Trophoblast cell (in vitro differentiated cells and primary cell): ENCODE measurements around the gene FGF1.

Source experiments
- DNase-seq, 2 donors: peaks; one replicate each; pipeline ENCODE4 v3.0.0-alpha.2; 2016
- H2AFZ ChIP-seq: 2 replicates; pipeline ENCODE4 v1.6.1; 2013; ENCODE audit warnings: low read length, moderate library complexity, mild to moderate bottlenecking; ENCODE audit not compliant: insufficient read depth, poor library complexity
- H2AK5ac ChIP-seq: 2 replicates; pipeline ENCODE4 v1.6.1; 2013; ENCODE audit warnings: mild to moderate bottlenecking, low read length
- H2BK120ac ChIP-seq: 2 replicates; pipeline ENCODE4 v1.6.1; 2013; ENCODE audit warnings: low read length, mild to moderate bottlenecking, moderate library complexity; ENCODE audit not compliant: insufficient read depth, poor library complexity
- H2BK12ac ChIP-seq: 2 replicates; pipeline ENCODE4 v1.6.1; 2013; ENCODE audit warnings: mild to moderate bottlenecking, low read length, moderate library complexity
- H2BK5ac ChIP-seq: 2 replicates; pipeline ENCODE4 v1.6.1; 2013; ENCODE audit warnings: low read length, low read depth, moderate library complexity, mild to moderate bottlenecking; ENCODE audit not compliant: poor library complexity
- H3K14ac ChIP-seq: 2 replicates; pipeline ENCODE4 v1.6.1; 2013; ENCODE audit warnings: mild to moderate bottlenecking, low read length
- H3K18ac ChIP-seq: 2 replicates; pipeline ENCODE4 v1.6.1; 2013; ENCODE audit warnings: mild to moderate bottlenecking, low read length
- H3K23ac ChIP-seq: 2 replicates; pipeline ENCODE4 v1.6.1; 2013; ENCODE audit warnings: low read length
- H3K27ac ChIP-seq: 2 replicates; pipeline ENCODE4 v1.5.1; 2013; ENCODE audit warnings: low read depth, mild to moderate bottlenecking, inconsistent platforms, low read length, moderate library complexity
- H3K27me3 ChIP-seq: 2 replicates; pipeline ENCODE4 v1.6.1; 2013; ENCODE audit warnings: inconsistent platforms, mild to moderate bottlenecking, low read length, moderate library complexity; ENCODE audit not compliant: insufficient read depth
- H3K36me3 ChIP-seq, 2 experiments: 1 replicate in 1 of 2; 2 replicates in 1 of 2; pipeline ENCODE4 v1.6.1; 2013; ENCODE audit warnings: low read length in 2 of 2, mild to moderate bottlenecking in 2 of 2, moderate library complexity in 1 of 2; ENCODE audit not compliant: insufficient read depth in 2 of 2, control insufficient read depth in 1 of 2
- H3K4ac ChIP-seq: 2 replicates; pipeline ENCODE4 v1.6.1; 2013; ENCODE audit warnings: low read depth, mild to moderate bottlenecking, low read length, moderate library complexity
- H3K4me1 ChIP-seq, 2 experiments: 1 replicate in 1 of 2; 2 replicates in 1 of 2; pipeline ENCODE4 v1.6.1; 2013; ENCODE audit warnings: low read length in 2 of 2, mild to moderate bottlenecking in 2 of 2, moderate library complexity in 1 of 2; ENCODE audit not compliant: insufficient read depth in 2 of 2, control insufficient read depth in 1 of 2
- H3K4me2 ChIP-seq: 2 replicates; pipeline ENCODE4 v1.6.1; 2013; ENCODE audit warnings: inconsistent platforms, mild to moderate bottlenecking, low read length, moderate library complexity
- H3K4me3 ChIP-seq: 2 replicates; pipeline ENCODE4 v1.5.1; 2013; ENCODE audit warnings: mild to moderate bottlenecking, low read depth, low read length, inconsistent platforms
- H3K79me1 ChIP-seq: one replicate; pipeline ENCODE4 v1.6.1; 2013; ENCODE audit warnings: low read length
- H3K79me2 ChIP-seq: 2 replicates; pipeline ENCODE4 v1.6.1; 2013; ENCODE audit warnings: low read length, mild to moderate bottlenecking; ENCODE audit not compliant: control insufficient read depth, insufficient read depth, poor library complexity
- H3K9ac ChIP-seq: 2 replicates; pipeline ENCODE4 v1.6.1; 2013; ENCODE audit warnings: mild to moderate bottlenecking, low read length
- H3K9me3 ChIP-seq: 2 replicates; pipeline ENCODE4 v1.6.1; 2013; ENCODE audit warnings: low read depth, mild to moderate bottlenecking, control low read depth, inconsistent platforms, low read length; ENCODE audit not compliant: insufficient read depth
- H4K12ac ChIP-seq: 2 replicates; pipeline ENCODE4 v1.6.1; 2013; ENCODE audit warnings: low read depth, mild to moderate bottlenecking, low read length, moderate library complexity
- H4K8ac ChIP-seq: 2 replicates; pipeline ENCODE4 v1.6.1; 2013; ENCODE audit warnings: low read depth, mild to moderate bottlenecking, low read length, moderate library complexity
- H4K91ac ChIP-seq: one replicate; pipeline ENCODE4 v1.6.1; 2013; ENCODE audit warnings: low read depth, mild to moderate bottlenecking, low read length, moderate library complexity
- WGBS: extraction: QIAGEN DNeasy Blood & Tissue Kit; methylation state at CpG from one replicate; pipeline ENCODE4 v1.1.7; 2013; ENCODE audit warnings: missing lambda C conversion rate; ENCODE audit not compliant: insufficient read length, insufficient coverage; ENCODE audit errors: extremely low coverage; 5-methylcytosine and 5-hydroxymethylcytosine counted together

The FGF1 gene

DNA sequence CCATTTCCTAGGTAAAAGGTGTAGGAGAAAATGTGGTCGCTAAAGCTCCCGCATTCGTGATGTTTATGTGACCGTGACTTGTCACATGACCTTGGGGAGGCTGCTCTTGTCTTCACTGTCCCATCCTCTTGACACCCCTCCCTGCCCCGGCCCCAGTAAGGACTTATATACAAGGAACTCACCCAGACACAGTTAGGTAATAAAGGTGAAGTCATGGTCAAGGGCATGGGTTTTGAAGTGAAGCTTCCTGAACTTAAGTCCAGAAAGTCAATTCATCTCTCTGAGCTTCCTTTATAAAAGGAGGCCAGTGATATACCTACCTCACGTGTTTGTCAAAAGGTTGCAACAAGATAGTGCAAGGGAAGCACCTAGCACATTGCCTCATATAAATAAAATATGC lies 17.6 kb downstream of the FGF1 start:
- Histone ChIP-seq H3K79me2 (no peaks in the 10 kb centered on the region), H3K23ac (no peak overlapping the region), H2BK12ac (no peak overlapping the region), H4K8ac (no peak overlapping the region), H3K4me2 (no peak overlapping the region), H2AFZ (no peak overlapping the region), H2BK5ac (no peak overlapping the region), H3K4me1 (peaks cover 5 to 7% of the 10 kb centered on the region in 2 experiments), H3K4me3 (no peak overlapping the region), H3K4ac (no peak overlapping the region), H2BK120ac (no peak overlapping the region), H4K91ac (no peak overlapping the region), H3K79me1 (no peaks in the 10 kb centered on the region), H3K27ac (no peak overlapping the region), H3K9me3 (no peaks in the 10 kb centered on the region), H3K14ac (no peak overlapping the region), H3K36me3 (no peaks in the 10 kb centered on the region), H3K27me3 (no peaks in the 10 kb centered on the region), H3K9ac (no peak overlapping the region), H3K18ac (no peak overlapping the region), H2AK5ac (no peak overlapping the region), H4K12ac (no peak overlapping the region)
- DNase-seq: no peak
- no CpG with 5 or more reads among the region's 6 CpGs for WGBS

DNA sequence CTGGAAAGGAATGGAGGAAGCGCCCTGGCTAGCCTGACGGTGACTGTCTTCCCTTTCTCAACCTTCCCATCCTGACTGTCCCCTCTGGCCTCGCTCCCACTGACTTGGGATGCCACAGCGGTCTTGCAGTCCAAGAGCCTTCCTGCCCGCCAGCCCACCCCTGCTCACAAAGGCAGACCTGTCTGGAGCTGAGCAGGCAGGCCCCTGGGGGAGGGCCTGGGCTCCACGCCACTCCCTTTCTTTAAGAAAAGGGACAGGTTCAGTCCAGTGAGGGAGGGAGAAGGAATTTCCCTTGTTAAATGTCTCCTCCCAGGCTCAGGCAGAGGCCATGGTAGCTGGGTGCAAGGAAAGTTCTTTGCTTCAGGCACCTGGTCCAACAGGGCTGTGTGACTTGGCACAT lies 18.1 kb downstream of the FGF1 start:
- Histone ChIP-seq H4K12ac (no peak overlapping the region), H3K4me1 (peaks cover 5 to 7% of the 10 kb centered on the region in 2 experiments), H3K27me3 (no peaks in the 10 kb centered on the region), H4K91ac (no peak overlapping the region), H3K27ac (no peak overlapping the region), H3K79me2 (no peaks in the 10 kb centered on the region), H3K23ac (no peak overlapping the region), H3K14ac (no peak overlapping the region), H3K4me3 (no peak overlapping the region), H4K8ac (no peak overlapping the region), H2AK5ac (no peak overlapping the region), H3K36me3 (no peaks in the 10 kb centered on the region), H2BK120ac (no peak overlapping the region), H2BK12ac (no peak overlapping the region), H3K18ac (no peak overlapping the region), H3K4me2 (no peak overlapping the region), H3K4ac (no peak overlapping the region), H2AFZ (no peak overlapping the region), H2BK5ac (no peak overlapping the region), H3K9me3 (no peaks in the 10 kb centered on the region), H3K9ac (no peak overlapping the region), H3K79me1 (no peaks in the 10 kb centered on the region)
- WGBS: no CpG with 5 or more reads among the region's 6 CpGs
- no peak for DNase-seq

DNA sequence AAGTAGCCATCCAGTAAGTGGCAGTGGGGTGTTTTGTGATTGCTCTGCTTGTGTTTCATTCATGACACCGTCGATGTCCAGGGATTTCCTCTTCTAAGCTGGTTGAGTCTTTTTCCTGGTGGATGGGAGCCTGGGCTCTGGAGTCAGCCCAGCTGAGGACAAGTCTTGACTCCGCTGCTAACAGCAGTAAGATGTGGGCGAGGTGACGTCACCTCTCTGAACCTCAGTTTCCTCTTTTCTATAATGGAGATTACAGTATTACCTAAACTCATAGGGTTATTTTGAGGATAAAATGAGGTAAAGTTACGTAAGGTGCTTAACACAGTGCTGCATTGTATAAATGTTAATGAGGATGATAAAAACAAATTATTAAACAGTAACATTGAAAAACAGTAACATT lies 21.3 kb downstream of the FGF1 start:
- H2BK120ac ChIP-seq: no peak overlapping the region
- no CpG with 5 or more reads among the region's 6 CpGs for WGBS
- H2AFZ ChIP-seq: no peak overlapping the region
- no peaks in the 10 kb centered on the region for H3K36me3 ChIP-seq
- no peak overlapping the region for H3K23ac ChIP-seq
- H3K18ac ChIP-seq: no peak overlapping the region
- H3K4me2 ChIP-seq: no peak overlapping the region
- H3K9me3 ChIP-seq: no peaks in the 10 kb centered on the region
- no peak overlapping the region for H3K14ac ChIP-seq
- no peak overlapping the region for H4K91ac ChIP-seq
- no peak overlapping the region for H4K12ac ChIP-seq
- H3K4me1 ChIP-seq: peaks cover 5% of the 10 kb centered on the region in 2 experiments
- H2BK5ac ChIP-seq: no peak overlapping the region
- no peak for DNase-seq
- no peak overlapping the region for H4K8ac ChIP-seq
- no peaks in the 10 kb centered on the region for H3K27me3 ChIP-seq
- no peak overlapping the region for H3K4ac ChIP-seq
- H3K27ac ChIP-seq: no peak overlapping the region
- H2AK5ac ChIP-seq: no peak overlapping the region
- H3K4me3 ChIP-seq: no peak overlapping the region
- H3K79me2 ChIP-seq: no peaks in the 10 kb centered on the region
- H3K9ac ChIP-seq: no peak overlapping the region
- H3K79me1 ChIP-seq: no peaks in the 10 kb centered on the region
- H2BK12ac ChIP-seq: no peak overlapping the region

DNA sequence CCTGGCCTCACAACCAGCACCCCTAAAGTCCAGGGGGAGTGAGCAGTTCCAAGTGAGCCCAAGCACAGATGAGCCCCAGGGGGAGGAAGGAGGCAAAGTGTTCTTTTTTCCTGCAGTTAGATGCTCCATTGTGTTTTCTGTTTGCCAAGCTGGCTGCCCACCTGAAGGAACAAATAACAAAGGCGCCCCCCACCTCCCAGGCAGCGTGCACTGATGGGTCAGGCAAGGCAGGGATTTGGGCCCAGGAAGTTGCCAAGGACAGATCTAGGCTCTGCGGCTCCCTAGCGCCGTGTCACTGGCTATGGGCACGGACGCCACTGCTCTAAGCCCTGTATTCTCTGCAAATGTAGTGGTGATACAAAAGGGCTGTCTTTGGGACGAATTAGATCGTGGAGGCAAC lies 21.8 kb downstream of the FGF1 start:
- no peak overlapping the region for H3K9ac ChIP-seq

More for the DNA sequence above, 21.8 kb downstream of the FGF1 start:
- no peaks in the 10 kb centered on the region for H3K36me3 ChIP-seq
- no peak overlapping the region for H4K91ac ChIP-seq
- H3K9me3 ChIP-seq: no peaks in the 10 kb centered on the region
- H2AK5ac ChIP-seq: no peak overlapping the region
- H3K4me2 ChIP-seq: no peak overlapping the region
- H3K18ac ChIP-seq: no peak overlapping the region
- peaks cover 5% of the 10 kb centered on the region in 2 experiments for H3K4me1 ChIP-seq
- H2BK120ac ChIP-seq: no peak overlapping the region
- no peaks in the 10 kb centered on the region for H3K79me2 ChIP-seq
- H4K8ac ChIP-seq: no peak overlapping the region
- H2BK12ac ChIP-seq: no peak overlapping the region
- no peak overlapping the region for H3K27ac ChIP-seq
- H3K23ac ChIP-seq: no peak overlapping the region
- no peak overlapping the region for H2AFZ ChIP-seq
- H2BK5ac ChIP-seq: no peak overlapping the region
- H3K14ac ChIP-seq: no peak overlapping the region
- WGBS: no CpG with 5 or more reads among the region's 9 CpGs
- H3K27me3 ChIP-seq: no peaks in the 10 kb centered on the region
- DNase-seq: no peak
- H3K79me1 ChIP-seq: no peaks in the 10 kb centered on the region
- no peak overlapping the region for H3K4me3 ChIP-seq
- no peak overlapping the region for H4K12ac ChIP-seq
- H3K4ac ChIP-seq: no peak overlapping the region
